ACC112 (cell line): ENCODE data around the gene RHEB.

Experiments used
- H2AFZ ChIP-seq: fragments of 200-600 bp; sonication (generic); one replicate; pipeline ENCODE4 v1.6.0; 2017; ENCODE audit warnings: antibody characterized with exemption, low read length; ENCODE audit not compliant: unreplicated experiment
- H3K27ac ChIP-seq: fragments of 200-600 bp; sonication (generic); 2 replicates; pipeline ENCODE4 v1.5.1; 2014; ENCODE audit warnings: low read depth, mild to moderate bottlenecking, antibody characterized with exemption, low read length, moderate library complexity
- H3K27me3 ChIP-seq: fragments of 200-600 bp; sonication (generic); 2 replicates; pipeline ENCODE4 v1.6.1; 2014; ENCODE audit warnings: mild to moderate bottlenecking, antibody characterized with exemption, low read length, moderate library complexity, mixed read lengths; ENCODE audit not compliant: insufficient read depth
- H3K36me3 ChIP-seq: fragments of 200-600 bp; sonication (generic); 2 replicates; pipeline ENCODE4 v1.6.1; 2016; ENCODE audit warnings: mild to moderate bottlenecking, antibody characterized with exemption, low read length, moderate library complexity, mixed read lengths; ENCODE audit not compliant: insufficient read depth
- H3K4me1 ChIP-seq: fragments of 200-600 bp; sonication (generic); one replicate; pipeline ENCODE4 v1.6.1; 2016; ENCODE audit warnings: low read length, mixed read lengths; ENCODE audit not compliant: insufficient read depth, unreplicated experiment, control insufficient read depth
- H3K4me3 ChIP-seq: fragments of 200-600 bp; sonication (generic); 2 replicates; pipeline ENCODE4 v1.5.1; 2014; ENCODE audit warnings: mild to moderate bottlenecking, low read depth, low read length
- H3K79me2 ChIP-seq: fragments of 200-600 bp; sonication (generic); one replicate; pipeline ENCODE4 v1.6.0; 2016; ENCODE audit warnings: low read length; ENCODE audit not compliant: control insufficient read depth, unreplicated experiment, insufficient read depth

RHEB gene

GRCh38 chr7:151504715-151505326, 14.9 kb downstream of the RHEB start:
- peaks cover 34% of the 10 kb centered on the region for H3K4me1 ChIP-seq
- peak overlapping the region; percentile 59 for H3K27ac ChIP-seq
- H3K27me3 ChIP-seq: no peaks in the 10 kb centered on the region
- H3K4me3 ChIP-seq: no peak overlapping the region
- H2AFZ ChIP-seq: no peak overlapping the region
- peaks cover 97% of the 10 kb centered on the region for H3K79me2 ChIP-seq
- no peaks in the 10 kb centered on the region for H3K36me3 ChIP-seq

- peaks cover 29% of the 10 kb centered on the region for H3K4me1 ChIP-seq
- no peak overlapping the region for H2AFZ ChIP-seq
- H3K27ac ChIP-seq: peak overlapping the region; percentile 66
Observed at GRCh38 chr7:151503902-151504714, 15.6 kb downstream of the RHEB start.

GRCh38 chr7:151501676-151502075, 18.0 kb downstream of the RHEB start:
- no peak overlapping the region for H3K4me3 ChIP-seq
- peaks cover 29% of the 10 kb centered on the region for H3K4me1 ChIP-seq
- H3K79me2 ChIP-seq: peaks cover 98% of the 10 kb centered on the region
- no peaks in the 10 kb centered on the region for H3K27me3 ChIP-seq
- no peak overlapping the region for H2AFZ ChIP-seq
- no peaks in the 10 kb centered on the region for H3K36me3 ChIP-seq
- H3K27ac ChIP-seq: no peak overlapping the region

More at GRCh38 chr7:151503902-151504714, 15.6 kb downstream of the RHEB start:
- peak overlapping the region; percentile 5; the same call in 1 of the 2 replicates for H3K4me3 ChIP-seq
- peaks cover 97% of the 10 kb centered on the region for H3K79me2 ChIP-seq
- no peaks in the 10 kb centered on the region for H3K27me3 ChIP-seq
- H3K36me3 ChIP-seq: no peaks in the 10 kb centered on the region

- peaks cover 32% of the 10 kb centered on the region for H3K4me1 ChIP-seq
- no peaks in the 10 kb centered on the region for H3K27me3 ChIP-seq
- peaks cover 98% of the 10 kb centered on the region for H3K79me2 ChIP-seq
- no peaks in the 10 kb centered on the region for H3K36me3 ChIP-seq
- H3K27ac ChIP-seq: no peak overlapping the region
- H3K4me3 ChIP-seq: no peak overlapping the region
- no peak overlapping the region for H2AFZ ChIP-seq
Observed at GRCh38 chr7:151498495-151498894, 21.2 kb downstream of the RHEB start.

GRCh38 chr7:151497306-151497871, 22.3 kb downstream of the RHEB start:
- no peak overlapping the region for H3K27ac ChIP-seq
- H3K4me1 ChIP-seq: peaks cover 33% of the 10 kb centered on the region
- H3K4me3 ChIP-seq: no peak overlapping the region
- H3K27me3 ChIP-seq: no peaks in the 10 kb centered on the region
- H3K36me3 ChIP-seq: no peaks in the 10 kb centered on the region
- no peak overlapping the region for H2AFZ ChIP-seq
- H3K79me2 ChIP-seq: peaks cover 96% of the 10 kb centered on the region

- H3K79me2 ChIP-seq: peaks cover 94% of the 10 kb centered on the region
- no peak overlapping the region for H2AFZ ChIP-seq
- no peak overlapping the region for H3K4me3 ChIP-seq
- H3K36me3 ChIP-seq: peaks cover 6% of the 10 kb centered on the region; the same call in 1 of the 2 replicates
- no peak overlapping the region for H3K27ac ChIP-seq
- H3K27me3 ChIP-seq: no peaks in the 10 kb centered on the region
- peaks cover 45% of the 10 kb centered on the region for H3K4me1 ChIP-seq
Observed at GRCh38 chr7:151495360-151495759, 24.3 kb downstream of the RHEB start.

GRCh38 chr7:151494298-151495284, 25.1 kb downstream of the RHEB start:
- no peak overlapping the region for H2AFZ ChIP-seq
- H3K36me3 ChIP-seq: peaks cover 13% of the 10 kb centered on the region; the same call in 1 of the 2 replicates
- H3K27ac ChIP-seq: no peak overlapping the region
- peaks cover 45% of the 10 kb centered on the region for H3K4me1 ChIP-seq
- H3K4me3 ChIP-seq: no peak overlapping the region
- H3K79me2 ChIP-seq: peaks cover 92% of the 10 kb centered on the region
- H3K27me3 ChIP-seq: no peaks in the 10 kb centered on the region

GRCh38 chr7:151493083-151493482, 26.6 kb downstream of the RHEB start:
- H3K27ac ChIP-seq: no peak overlapping the region

GRCh38 chr7:151491859-151492258, 27.8 kb downstream of the RHEB start:
- H3K79me2 ChIP-seq: peaks cover 71% of the 10 kb centered on the region
- peak overlapping the region; percentile 30 for H3K27ac ChIP-seq
- H3K36me3 ChIP-seq: peaks cover 31% of the 10 kb centered on the region; the same call in 1 of the 2 replicates
- H2AFZ ChIP-seq: no peak overlapping the region
- H3K27me3 ChIP-seq: no peaks in the 10 kb centered on the region
- H3K4me3 ChIP-seq: no peak overlapping the region
- H3K4me1 ChIP-seq: peaks cover 45% of the 10 kb centered on the region

More at GRCh38 chr7:151493083-151493482, 26.6 kb downstream of the RHEB start:
- Histone ChIP-seq H3K4me1 (peaks cover 45% of the 10 kb centered on the region), H3K27me3 (no peaks in the 10 kb centered on the region), H2AFZ (no peak overlapping the region), H3K79me2 (peaks cover 77% of the 10 kb centered on the region), H3K4me3 (no peak overlapping the region), H3K36me3 (peaks cover 24% of the 10 kb centered on the region; the same call in 1 of the 2 replicates)
